Activated effector memory CD4-positive, alpha-beta T cell treated with Interleukin-2 at 50 U/mL for 16 hours (primary cell): ENCODE measurements around the gene GSC.
"Not testable (repeated sequence)": the region's sequence is repeated elsewhere in the genome, so short reads cannot be mapped to it uniquely, and the experiment has no call there.

Experiments used
- DNase-seq: peaks from one replicate; pipeline ENCODE4 v3.0.0-alpha.2; 2020

Gene GSC

DNA sequence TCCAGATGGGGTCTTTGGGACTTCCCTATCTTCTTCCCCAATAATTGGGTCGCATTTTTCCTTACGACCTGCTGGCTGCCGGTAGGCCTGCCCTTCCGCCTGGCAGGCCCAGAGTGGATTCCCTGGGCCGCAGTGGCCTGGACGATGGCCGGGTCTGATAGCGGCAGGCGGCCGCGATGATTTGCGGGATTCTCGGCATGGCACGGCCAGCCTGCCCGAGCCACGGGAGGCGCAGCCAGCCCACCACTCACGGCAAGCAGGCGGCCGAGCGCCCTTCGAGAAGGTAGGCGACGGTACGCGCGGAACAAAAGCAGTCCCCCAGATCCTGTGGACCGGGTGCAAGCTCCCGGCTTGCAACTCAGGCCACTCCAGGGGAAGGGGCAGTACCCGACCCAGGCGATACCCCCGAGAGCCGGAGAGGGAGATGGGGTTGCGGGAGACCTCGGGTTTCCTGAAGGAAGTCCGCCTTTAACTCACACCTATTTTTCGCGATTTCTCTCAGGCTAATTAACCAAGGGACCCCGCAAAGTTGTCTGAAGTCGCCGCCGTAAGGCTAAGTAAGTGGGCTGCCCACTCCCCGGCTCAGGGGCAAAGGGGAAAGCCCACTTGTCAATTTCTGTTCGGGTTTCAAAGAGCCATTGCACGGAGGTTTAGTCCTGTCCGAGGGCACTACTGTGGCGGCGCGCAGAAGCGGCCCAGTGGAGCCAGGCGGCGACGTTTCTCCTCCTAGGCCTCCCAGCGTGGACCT, 1.4 kb upstream of the GSC start:
- DNase-seq, result no peak

DNA sequence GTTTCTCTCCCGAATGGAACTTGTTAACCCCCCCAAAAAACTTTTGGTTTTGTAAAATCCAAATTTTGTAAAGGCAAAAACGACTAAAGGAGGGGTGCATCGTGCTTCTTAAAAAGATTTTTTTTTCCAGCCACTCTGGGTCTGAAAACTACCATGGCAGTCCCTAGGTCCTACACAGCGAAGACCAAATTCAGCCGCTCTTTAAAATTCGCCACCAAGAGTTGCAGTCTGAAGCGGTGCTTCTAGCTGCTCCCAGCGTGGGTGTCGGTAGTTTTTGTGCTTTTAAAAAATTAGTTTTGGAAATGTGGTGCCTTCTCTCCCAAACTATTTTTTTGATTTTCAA, 873 bp upstream of the GSC start:
- DNase-seq, result no peak

DNA sequence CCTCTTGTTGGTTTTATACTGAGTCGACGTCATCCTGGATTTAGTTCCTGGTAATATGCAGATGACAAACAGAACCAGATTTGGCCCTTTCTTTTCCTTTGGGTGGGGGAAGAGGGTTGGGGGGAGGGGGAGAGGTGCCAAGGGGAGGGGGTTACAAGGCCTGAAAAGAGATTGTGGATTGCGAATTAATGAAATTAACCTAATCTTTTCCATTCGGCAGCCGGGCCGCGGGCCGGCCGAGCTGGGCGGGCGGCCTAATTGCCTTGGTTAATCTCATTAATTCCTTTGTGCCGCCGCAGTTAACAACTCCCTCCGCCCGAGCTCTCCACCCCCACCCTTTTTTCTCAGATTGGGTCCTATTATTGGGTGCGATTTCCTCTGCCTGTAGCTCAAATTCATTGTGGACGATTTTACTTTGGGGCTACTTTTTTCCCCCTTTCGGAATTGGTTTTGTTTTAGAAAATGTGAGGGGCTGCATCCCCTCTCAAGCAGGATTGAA, 387 bp upstream of the GSC start:
- no peak for DNase-seq

DNA sequence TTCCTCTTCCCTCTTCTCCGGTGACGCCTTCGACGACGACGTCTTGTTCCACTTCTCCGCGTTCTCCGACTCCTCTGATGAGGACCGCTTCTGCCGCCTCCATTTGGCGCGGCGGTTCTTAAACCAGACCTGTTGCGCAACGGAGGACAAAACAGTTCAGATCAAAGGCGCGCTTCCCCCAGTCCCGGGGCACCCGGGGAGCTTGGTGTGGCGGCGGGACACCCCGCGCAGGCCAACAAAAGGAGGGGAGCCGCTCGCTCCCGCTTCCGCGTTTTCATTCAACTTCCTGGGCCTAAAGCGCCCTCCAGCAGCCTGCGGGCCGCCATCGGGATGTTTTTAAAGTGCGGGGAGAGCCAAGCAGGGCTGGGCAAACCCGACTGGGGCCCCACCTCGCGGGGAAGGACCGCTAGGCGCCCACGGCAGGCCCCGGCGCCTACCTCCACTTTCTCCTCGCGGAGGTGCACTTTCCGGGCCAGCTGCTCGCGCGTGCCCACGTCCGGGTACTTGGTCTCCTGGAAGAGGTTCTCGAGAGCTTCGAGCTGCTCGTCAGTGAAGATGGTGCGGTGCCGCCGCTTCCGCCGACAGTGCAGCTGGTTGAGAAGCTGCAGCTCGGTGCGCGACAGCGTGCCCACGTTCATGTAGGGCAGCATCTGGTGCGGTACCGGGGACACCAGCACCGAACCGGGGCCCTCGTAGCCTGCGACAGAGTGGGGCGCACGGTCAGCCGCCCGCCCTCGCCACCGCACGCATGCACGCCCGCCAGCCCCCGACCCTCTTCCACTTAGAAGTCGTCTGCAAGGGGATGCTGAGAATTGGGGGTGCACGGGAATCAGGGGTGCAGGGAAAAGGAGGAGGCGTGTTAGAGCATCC, 1.2 kb downstream of the GSC start:
- peak; percentile 5 for DNase-seq

DNA sequence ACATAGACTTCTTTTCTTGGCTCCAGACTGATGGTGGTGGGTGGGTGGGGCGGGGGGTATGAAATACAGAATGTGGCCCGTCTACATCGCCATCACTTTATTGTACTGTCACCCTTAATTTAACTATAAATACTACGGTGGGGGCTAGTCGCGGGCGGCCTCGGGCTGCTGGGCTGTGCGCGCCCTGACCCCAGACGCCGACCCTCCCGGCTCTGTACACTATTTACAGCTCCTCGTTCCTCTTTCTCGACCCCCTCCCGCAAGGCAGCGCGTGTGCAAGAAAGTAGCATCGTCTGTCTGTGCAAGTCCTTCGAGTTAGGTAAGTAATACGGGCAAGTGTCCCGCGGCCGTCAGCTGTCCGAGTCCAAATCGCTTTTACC, 1.8 kb downstream of the GSC start:
- no peak for DNase-seq

DNA sequence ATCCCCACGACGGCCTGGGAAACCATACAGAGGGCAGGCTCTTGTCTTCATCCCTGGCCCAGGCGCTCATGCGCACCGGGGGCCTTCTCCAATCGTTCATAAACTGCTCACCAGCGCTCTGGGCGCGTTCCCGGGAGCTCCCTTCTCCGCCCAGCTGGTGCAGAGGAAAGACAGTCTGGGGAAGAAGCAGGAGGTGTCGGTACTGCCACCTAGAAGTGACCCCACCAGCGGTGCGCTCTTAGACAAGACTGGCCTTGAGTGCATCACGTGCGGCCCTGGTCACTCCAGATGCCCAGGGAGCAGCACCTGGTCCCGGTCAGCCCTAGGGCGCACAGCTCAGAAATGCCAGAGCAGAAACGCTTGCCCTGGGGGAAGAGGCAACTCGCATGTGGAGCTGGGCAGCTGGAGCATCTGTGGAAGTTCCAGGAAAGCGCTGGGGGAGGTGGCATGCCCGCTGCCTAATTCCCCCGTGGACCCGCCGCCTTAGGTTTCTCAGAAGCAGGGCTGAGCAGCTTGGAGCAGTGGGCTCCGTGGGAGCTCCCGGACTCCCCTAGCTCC, 2.5 kb downstream of the GSC start:
- DNase-seq, result no peak

DNA sequence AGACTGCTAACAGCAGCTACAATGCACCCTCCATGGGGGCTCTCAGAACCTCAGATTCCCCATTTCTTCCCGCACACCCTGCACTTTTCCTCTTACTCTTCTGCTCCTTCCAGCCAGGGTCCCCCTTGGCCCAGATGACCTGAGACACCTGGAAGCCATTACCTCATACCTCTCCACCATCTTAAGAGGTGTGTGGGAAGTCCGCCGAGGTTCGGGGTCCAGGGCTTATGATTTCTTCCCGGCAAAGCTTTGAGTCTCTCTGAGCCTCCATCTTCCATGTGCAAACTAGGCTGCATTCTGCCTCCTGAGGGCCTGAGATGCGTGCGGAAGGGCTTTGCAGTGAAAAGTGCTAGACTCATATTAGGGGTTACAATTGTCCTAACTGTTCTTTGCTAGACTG, 5.3 kb downstream of the GSC start:
- DNase-seq, result no peak

DNA sequence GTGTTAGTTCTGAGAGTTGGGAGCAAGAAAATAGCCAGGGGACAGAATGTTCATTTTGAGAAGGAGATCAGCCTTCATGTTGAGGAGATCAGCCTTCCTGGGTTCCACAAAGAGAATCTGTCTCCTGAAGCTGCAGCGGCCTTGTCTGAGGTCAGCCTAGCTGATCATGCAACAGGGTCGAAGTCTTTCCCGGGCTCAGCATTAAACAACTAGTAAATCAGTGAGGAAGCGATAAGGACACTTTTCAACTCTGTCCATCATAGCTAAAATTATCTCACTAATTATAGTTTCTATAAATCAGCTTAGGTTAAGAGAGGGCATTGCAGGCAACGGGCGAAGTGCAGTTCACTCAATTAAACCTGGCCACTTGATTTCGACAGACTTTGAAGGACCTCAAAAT, 7.5 kb downstream of the GSC start:
- DNase-seq, result no peak

DNA sequence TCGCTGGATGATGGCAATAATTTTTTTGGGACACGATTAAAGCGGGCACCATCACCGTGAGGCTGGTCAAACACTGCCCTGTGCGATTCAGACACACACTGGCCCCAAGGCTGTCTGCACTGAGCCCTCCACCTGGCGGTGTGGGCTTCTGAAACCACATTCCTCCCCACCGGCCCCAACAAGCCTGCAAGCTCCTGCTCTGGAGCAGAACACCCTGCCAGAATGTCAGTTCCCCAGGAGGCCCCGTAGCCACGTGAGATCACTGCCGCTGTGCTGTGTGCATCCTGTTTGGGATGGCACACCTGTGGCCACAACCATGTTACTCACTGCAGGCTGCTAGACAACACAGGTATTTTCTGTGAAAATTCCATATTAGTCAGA, 7.9 kb downstream of the GSC start:
- no peak for DNase-seq

DNA sequence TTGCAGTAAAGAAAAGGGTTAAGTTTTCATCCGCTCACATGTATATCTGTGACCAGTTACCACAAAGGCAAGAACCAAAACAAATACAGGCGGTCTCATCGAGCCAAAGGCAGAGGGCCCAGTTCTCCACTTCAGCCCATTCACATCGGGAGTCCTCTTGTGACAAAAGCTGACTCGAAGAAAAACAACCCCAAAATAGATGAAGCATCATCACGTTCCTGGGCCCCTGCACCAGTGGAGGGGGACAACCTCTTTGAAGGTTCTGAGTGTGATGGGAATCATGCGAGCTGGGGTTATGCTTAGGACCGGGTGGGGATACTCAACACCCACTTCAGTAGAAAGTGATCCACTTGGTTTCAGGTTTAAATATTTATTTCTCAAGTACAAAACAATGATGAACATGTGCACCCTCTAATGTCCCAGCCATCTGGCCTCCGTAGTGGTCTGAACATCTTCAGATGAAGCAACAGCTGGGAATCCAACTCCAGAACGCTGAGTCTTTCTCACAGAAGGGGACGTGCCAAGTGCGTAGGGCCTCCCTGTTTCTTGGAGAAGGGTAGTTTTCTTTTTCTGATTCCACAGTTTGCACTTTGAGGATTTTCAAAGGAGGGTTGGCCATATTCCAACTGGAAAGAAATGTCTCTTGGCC, 8.4 kb downstream of the GSC start:
- DNase-seq, result no peak

DNA sequence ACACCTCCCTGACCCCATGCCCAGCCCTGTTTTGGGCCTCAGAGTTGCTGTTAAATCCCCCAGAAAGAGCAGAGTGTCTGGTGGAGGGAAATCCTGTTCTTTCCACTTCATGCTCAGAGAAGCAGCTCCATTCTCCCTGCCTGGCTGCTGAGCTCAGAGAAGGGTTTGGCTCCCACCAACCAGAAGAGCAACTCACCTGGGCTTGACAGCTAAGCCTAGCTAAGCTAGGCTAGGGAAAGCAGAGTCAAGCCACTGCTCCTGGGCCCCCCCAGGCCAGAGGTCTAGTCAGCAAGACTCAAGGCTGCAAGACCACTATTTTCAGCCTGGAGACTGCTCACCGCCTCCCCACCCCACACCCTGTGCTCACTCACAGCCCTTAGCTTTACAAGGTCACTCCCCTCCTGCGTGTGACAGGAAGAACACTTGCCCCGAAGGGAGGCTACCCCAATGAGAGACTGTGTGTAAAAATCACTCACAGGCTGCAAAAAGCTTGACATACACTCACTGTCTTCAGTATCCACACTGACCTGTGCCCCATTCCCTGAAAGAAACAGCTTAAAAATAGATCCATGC, 13.5 kb downstream of the GSC start:
- DNase-seq, result no peak

DNA sequence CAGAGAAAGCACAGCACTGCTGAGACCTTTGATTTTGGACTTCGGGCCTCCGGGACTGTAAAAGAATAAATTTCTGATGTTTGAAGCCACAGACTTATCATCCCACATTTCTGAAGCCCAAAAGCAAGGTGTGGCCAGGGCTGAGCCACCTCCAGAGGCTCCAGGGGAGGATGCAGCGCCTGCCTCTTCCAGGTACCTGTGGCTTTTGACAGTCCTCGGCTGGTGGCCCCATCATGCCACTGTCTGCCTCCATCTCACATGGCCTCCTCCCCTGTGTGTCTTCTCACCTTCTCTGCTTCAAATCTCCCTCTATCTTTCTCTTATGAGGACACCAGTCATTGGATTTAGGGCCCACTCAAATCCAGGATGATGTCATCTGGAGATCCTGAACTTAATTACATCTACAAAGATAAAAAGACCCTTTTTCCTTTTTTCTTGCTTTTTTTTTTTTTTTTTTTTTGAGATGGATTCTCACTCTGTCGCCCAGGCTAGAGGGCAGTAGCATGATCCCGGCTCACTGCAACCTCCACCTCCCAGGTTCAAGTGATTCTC, 15.4 kb downstream of the GSC start:
- DNase-seq, result no peak

DNA sequence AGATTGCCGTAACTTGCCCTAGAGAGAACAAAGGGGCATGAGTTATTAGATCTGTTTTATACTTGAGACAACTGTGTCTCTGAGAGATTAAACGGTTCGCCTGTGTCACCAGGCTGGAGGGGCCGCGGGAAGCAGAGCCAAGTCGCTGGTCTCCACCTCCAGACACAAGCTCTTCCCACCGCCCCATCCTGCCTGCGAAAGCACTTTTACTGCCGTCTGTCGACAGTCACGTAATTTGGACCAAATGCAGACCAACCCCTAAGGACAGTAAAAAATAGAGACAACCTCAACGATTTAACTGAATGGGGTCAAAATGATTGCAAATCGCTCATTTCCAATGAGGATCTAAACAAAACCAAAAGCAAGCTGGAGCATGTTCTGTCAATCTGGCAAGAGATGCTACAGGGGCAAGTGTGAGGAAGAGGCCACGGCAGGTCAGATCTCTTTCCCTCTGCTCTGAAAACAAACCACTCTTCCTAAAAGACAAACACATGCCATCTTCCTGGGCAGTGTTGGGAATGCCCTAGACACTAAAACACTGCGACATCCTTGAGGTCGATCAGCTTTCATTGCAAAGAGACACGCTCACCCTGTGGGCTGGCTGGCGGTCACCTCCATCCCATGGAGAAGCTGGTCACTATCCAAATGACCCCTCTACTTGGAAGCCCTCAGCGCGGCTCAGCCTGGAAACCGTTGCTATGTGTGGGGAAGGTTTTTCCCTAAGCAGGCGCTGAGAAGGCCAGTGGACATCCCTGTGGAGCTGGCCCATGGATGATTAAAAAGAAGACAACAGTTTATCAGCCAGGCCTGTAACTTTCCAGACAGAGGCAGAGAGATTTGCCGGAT, 17.1 kb downstream of the GSC start:
- no peak for DNase-seq

DNA sequence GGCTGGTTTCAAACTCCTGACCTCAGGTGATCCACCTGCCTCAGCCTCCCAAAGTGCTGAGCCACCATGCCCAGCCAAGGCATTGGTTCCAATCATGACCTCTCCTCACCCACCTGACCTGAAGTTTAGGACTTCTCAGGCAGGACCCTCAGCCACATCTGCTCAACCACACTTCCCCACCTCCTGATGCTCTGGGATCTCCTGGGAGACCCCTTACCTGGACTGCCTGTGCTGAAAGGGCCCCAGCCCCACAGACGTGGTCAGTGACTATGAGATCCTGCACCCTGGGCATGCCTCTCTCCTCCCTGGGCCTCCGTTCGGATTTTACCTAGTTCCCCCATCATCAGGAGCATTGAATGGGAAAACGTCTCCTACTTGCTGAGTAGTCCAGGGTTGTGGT, 18.0 kb downstream of the GSC start:
- DNase-seq, result no peak

DNA sequence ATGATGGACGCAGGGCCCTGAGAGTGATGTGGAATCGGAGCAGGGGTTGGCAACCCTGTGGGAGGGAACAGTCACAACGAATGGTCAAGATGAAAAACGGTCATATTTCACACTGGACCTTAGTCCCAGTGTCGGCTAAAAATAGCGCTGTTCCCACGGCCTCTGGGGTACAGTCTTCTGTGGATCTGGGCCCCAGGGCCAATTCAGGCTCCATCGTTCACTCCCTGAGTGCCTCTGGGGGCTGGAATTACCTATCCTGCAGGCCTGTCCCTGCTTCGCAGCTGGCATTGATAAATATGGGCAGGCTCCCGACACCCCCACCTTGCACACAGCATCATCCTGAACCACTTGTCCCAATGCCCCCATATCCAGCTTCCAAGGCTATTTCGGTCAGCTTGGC, 18.6 kb downstream of the GSC start:
- no peak for DNase-seq

DNA sequence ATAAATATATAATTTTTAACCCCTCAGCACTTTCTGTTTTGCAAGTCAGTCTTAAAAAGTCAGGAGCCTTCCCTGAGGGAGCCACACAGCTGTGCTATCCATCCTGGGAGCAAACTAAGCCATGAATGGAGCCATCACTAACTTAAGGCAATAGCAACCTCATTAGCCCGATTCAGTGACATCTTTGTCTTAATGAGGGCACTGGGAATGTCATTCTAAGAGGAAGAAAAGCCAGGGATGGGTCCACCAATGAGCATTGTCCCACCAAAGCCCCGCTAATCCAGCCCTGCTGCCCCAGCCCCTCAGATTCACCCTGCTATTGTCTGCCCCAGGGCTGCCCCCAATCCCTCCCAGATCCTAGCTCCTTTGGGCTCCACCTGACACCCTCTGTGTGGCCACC, 19.5 kb downstream of the GSC start:
- DNase-seq, result no peak

DNA sequence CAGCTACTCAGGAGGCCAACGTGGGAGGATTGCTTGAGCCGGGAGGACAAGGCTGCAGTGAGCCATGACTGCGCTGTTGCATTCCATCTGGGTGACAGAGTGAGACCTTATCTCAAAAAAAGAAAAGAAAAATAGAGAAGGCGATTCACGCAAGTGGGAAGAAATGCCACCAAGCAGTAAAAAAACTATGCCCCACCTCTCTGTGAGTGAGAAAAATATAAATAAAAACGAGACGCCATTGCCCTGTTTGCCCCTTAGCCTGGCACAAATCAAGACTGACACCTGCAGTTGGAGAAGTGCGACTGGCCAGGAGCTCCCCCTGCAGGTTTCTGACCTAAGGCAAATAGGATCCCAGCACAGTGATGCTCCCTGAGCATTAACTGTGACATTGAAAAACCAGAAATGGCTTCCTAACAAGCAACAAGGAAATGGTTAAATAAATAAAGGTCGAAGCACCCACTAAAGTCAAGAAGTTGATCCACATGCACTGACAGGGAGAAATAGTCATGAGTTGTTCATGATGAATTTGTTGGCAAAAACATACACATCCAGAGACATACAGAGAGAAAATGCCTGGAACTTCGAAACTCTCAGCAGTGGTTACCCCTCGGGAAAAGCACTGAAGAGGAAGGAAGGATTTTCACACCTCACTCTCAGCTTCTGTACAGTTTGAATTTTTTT, 21.1 kb downstream of the GSC start:
- DNase-seq, result no peak

DNA sequence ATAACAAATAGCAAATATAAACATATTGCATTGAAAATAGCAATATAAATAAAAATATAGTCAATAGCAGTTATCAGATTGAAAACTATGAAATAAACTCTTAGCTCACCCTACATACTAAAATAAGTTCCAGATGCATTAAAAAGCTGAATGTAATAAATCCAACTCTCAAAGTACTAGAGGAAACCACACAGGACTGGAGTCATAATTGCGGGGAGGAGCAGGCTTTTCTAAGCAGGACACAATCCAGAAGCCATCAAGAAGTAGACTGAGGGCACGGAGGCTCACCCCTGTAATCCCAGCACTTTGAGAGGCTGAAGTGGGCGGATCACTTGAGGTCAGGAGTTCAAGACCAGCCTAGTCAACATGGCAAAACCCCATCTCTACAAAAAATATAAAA, 22.2 kb downstream of the GSC start:
- DNase-seq, result no peak

DNA sequence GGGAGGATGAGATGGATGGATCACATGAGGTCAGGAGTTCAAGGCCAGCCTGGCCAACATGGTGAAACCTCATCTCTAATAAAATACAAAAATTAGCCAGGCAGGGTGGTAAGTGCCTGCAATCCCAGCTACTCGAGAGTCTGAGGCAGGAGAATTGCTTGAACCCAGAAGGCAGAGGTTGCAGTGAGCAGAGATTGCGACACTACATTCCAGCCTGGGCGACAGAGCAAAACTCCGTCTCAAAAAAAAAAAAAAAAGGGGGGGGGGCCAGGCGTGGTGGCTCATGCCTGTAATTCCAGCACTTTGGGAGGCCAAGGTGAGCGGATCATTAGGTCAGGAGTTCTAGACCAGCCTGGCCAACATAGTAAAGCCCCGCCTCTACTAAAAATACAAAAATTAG, 22.8 kb downstream of the GSC start:
- not testable (repeated sequence) for DNase-seq

DNA sequence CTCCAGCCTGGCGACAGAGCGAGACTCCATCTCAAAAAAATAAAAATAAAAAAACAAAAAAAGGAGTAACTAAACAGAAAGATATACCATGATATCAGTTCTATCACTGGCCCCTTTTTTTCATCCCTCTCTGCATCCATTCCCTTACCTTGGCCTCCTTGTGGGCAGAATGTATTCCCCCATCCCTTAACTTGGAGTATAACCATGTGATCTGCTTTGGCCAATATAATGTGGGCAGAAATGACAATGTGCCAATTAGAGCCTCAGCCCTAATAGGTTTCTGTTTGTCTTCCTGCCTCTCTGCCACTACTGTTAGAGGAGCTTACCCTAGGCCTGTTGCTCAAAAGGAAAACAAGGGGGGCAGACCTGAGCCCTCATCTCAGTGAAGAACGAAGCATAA, 23.8 kb downstream of the GSC start:
- no peak for DNase-seq

DNA sequence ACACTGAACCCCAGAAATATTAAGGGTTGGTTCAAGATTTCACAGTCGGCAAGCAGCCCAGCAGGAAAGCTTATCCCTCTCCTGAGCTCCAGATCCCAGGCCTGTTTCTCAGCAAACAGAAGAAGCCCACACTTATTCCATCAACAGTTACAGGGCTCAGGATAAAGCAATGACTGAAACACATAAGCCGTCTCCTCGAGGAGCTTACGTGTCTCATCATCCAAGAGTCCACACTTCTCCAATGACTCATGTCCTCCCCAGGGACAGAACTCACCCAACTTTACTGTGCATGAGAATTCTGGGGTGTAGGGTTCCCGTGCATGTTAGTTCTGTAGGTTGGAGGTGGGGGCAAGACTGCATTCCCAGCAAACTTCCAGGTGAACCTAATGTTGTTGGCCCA, 31.2 kb downstream of the GSC start:
- no peak for DNase-seq
